PC-3 (cell line): Measurements from ENCODE around the gene PRRC2B.

Experiments
- CTCF ChIP-seq: fragments of 300-600 bp; sonication (generic); conservative IDR thresholded peaks from 2 replicates; pipeline ENCODE4 v1.5.1; 2017; ENCODE audit warnings: antibody characterized with exemption, low read depth, mild to moderate bottlenecking, low read length
- EZH2phosphoT487 ChIP-seq: fragments of 300-600 bp; sonication (generic); IDR thresholded peaks from 2 replicates; pipeline ENCODE4 v1.6.1; 2018; ENCODE audit warnings: mild to moderate bottlenecking, antibody characterized with exemption, low read length, borderline replicate concordance

GRCh38 chr9:131416509-131416908 lies 22.6 kb downstream of the PRRC2B start:
- TF ChIP-seq CTCF: no peak
- TF ChIP-seq EZH2phosphoT487: no peak
